Kidney (tissue), 22 donors: ENCODE results near the gene OR6C1. TPM values are rescaled to one million over a fixed set of nuclear protein-coding genes. Genes with fewer than 3 reads are reported as not detected.

Experiments used
- DNase-seq, 5 donors: peaks; one replicate each; pipeline ENCODE4 v3.0.0-alpha.2; 2013 to 2020
- FAIRE-seq: peaks from 2 replicates; lab custom pipeline; 2012; peaks lifted over from hg19 to GRCh38; lab: Jason Lieb, UNC
- H3K27ac ChIP-seq, 2 donors: one replicate each; pipeline ENCODE4 v1.7.0; 2013; ENCODE audit warnings: low read depth in 2 of 2, low read length in 2 of 2, inconsistent platforms in 1 of 2
- H3K27me3 ChIP-seq: one replicate; pipeline ENCODE4 v1.7.1; 2013; ENCODE audit warnings: low read length, inconsistent platforms; ENCODE audit not compliant: control insufficient read depth, insufficient read depth
- H3K36me3 ChIP-seq, 3 donors: one replicate each; pipeline versions ENCODE4 v1.7.0 to v1.7.1; 2013; ENCODE audit warnings: low read length in 3 of 3, control low read depth in 1 of 3, inconsistent platforms in 1 of 3; ENCODE audit not compliant: insufficient read depth in 3 of 3, control insufficient read depth in 2 of 3
- H3K4me1 ChIP-seq, 3 donors: one replicate each; pipeline versions ENCODE4 v1.7.0 to v1.7.1; 2013; ENCODE audit warnings: low read length in 3 of 3, inconsistent platforms in 1 of 3, low read depth in 1 of 3; ENCODE audit not compliant: control insufficient read depth in 2 of 3, insufficient read depth in 2 of 3
- H3K4me3 ChIP-seq, 3 donors: one replicate each; pipeline versions ENCODE4 v1.7.0 to v1.8.1; 2013; ENCODE audit warnings: low read length in 3 of 3, control low read depth in 1 of 3, inconsistent platforms in 1 of 3
- H3K9ac ChIP-seq, 3 donors: one replicate each; pipeline versions ENCODE4 v1.7.0 to v1.7.1; 2013; ENCODE audit warnings: low read length in 3 of 3, control low read depth in 1 of 3, inconsistent platforms in 1 of 3
- H3K9me3 ChIP-seq, 3 donors: one replicate each; pipeline versions ENCODE4 v1.7.0 to v1.7.1; 2013; ENCODE audit warnings: low read length in 3 of 3, control low read depth in 1 of 3, inconsistent platforms in 1 of 3; ENCODE audit not compliant: control insufficient read depth in 2 of 3, insufficient read depth in 1 of 3
- CTCF ChIP-seq: IDR thresholded peaks from 3 replicates; pipeline ENCODE4 v1.5.1; 2012; ENCODE audit warnings: mild to moderate bottlenecking, moderate library complexity, borderline replicate concordance; ENCODE audit not compliant: insufficient read depth; ENCODE audit errors: extremely low read depth
- intact Hi-C: fragments of 100-400 bp; cut with DNase I; formaldehyde crosslinking; loops from one replicate; pipeline ENCODE4 v1.11.1; 2022
- long read RNA-seq, 10 donors: library from polyadenylated mRNA in 1 of 10; unstranded in 1 of 10; transcript quantifications; one replicate each; pipeline ENCODE4 v2.0.0 and lab custom pipeline, GENCODE V29; 2021 to 2026
- polyA plus RNA-seq: library from polyadenylated mRNA; stranded (reverse); fragments of 350-450 nt; fragmentation: Illumina TruSeq; extraction: RNeasy Lipid Tissue Mini Kit (QIAGEN cat#74804); gene quantifications from one replicate; pipeline ENCODE4 v1.2.3, GENCODE V29; 2014; ENCODE audit warnings: low read depth, low replicate concordance; ENCODE audit not compliant: insufficient read depth
- total RNA-seq: library from RNA; stranded (reverse); fragmentation: NEBNext Ultra II Directional; extraction: Animal tissue kit (Norgen Biotek cat#: 25700); gene quantifications from one replicate; pipeline ENCODE4 v1.2.1, GENCODE V29; 2021
- donor health status: control.
- donor health status: control.
- donor health status: control.
- donor health status: control.
- donor health status: control.
- donor health status: DM: yes; HTN: yes; CAD: no.
- donor health status: Normal renal cell carcinoma (clear cell type).

Gene OR6C1
- not detected for total RNA-seq
- not detected for polyA plus RNA-seq
- long read RNA-seq, donor 1, result 0 reads
- long read RNA-seq, donor 2, result 0 reads
- long read RNA-seq, donor 3, result 0 reads
- long read RNA-seq, donor 4, result 0 reads
- long read RNA-seq, donor 5, result 0 reads
- long read RNA-seq, donor 6, result 0 reads
- long read RNA-seq, donor 7, result 0 reads
- long read RNA-seq, donor 8, result 0 reads
- long read RNA-seq, donor 9, result 0 reads
- long read RNA-seq, donor 10, result 0 reads

GRCh38 chr12:55314043-55314442 is at the start of gene OR6C1:
Gene OR6C1, plus strand, starts transcription at chr12:55314343. Its CDS starts 6,257 bp downstream, at chr12:55320600.
- FAIRE-seq (no peak), DNase-seq (no peak)
- H3K36me3 ChIP-seq, result no peaks in the 10 kb centered on the region
- no peak within 1 kb of the TSS for H3K27ac ChIP-seq
- H3K27me3 ChIP-seq, result no peaks in the 10 kb centered on the region
- no peaks in the 10 kb centered on the region for H3K4me1 ChIP-seq
- H3K4me3 ChIP-seq, result no peak within 1 kb of the TSS
- H3K9me3 ChIP-seq, result no peaks in the 10 kb centered on the region
- no peak within 1 kb of the TSS for H3K9ac ChIP-seq
- no peak for TF ChIP-seq CTCF
- intact Hi-C loops, result no loop called here

- H3K27ac ChIP-seq, result no peak overlapping the region
- no peak overlapping the region for H3K4me3 ChIP-seq
- no peaks in the 10 kb centered on the region for H3K4me1 ChIP-seq
- no peak overlapping the region for H3K9ac ChIP-seq
- DNase-seq, result no peak
- no peaks in the 10 kb centered on the region for H3K27me3 ChIP-seq
- TF ChIP-seq CTCF, result no peak
- no peaks in the 10 kb centered on the region for H3K36me3 ChIP-seq
- no peaks in the 10 kb centered on the region for H3K9me3 ChIP-seq
- no peak for FAIRE-seq
- intact Hi-C loops, result no loop called here
Observed at GRCh38 chr12:55280991-55281390, 33.2 kb upstream of the OR6C1 start.

- Histone ChIP-seq H3K27ac (no peak overlapping the region), H3K9me3 (no peaks in the 10 kb centered on the region), H3K4me3 (no peak overlapping the region), H3K36me3 (no peaks in the 10 kb centered on the region), H3K9ac (no peak overlapping the region), H3K27me3 (no peaks in the 10 kb centered on the region), H3K4me1 (no peaks in the 10 kb centered on the region)
- intact Hi-C loops, result no loop called here
- no peak for DNase-seq
- TF ChIP-seq CTCF, result no peak
- no peak for FAIRE-seq
Observed at GRCh38 chr12:55289999-55290398, 24.1 kb upstream of the OR6C1 start.

GRCh38 chr12:55296469-55296868 is 17.7 kb upstream of the OR6C1 start, which contains the start of gene OR6C6:
Gene OR6C6, minus strand, starts transcription at chr12:55296569. Its CDS starts 1,337 bp downstream, at chr12:55295232.
- H3K4me1 ChIP-seq, result no peaks in the 10 kb centered on the region
- no peaks in the 10 kb centered on the region for H3K27me3 ChIP-seq
- no peak within 1 kb of the TSS for H3K4me3 ChIP-seq
- no peaks in the 10 kb centered on the region for H3K9me3 ChIP-seq
- TF ChIP-seq CTCF, result no peak
- no peak within 1 kb of the TSS for H3K9ac ChIP-seq
- FAIRE-seq (peak; percentile 59), DNase-seq (no peak)
- H3K27ac ChIP-seq, result no peak within 1 kb of the TSS
- no peaks in the 10 kb centered on the region for H3K36me3 ChIP-seq
- intact Hi-C loops, result no loop called here
